Tibial nerve (tissue), 4 donors: ENCODE measurements around the gene C17orf78.

Experiments
- CTCF ChIP-seq, 5 experiments: fragments of 200-600 bp in 3 of 5; fragments of 450-650 bp in 2 of 5; sonication (generic) in 3 of 5; IDR thresholded peaks; one replicate each; pipeline ENCODE4 v1.5.1; 2016 to 2019; ENCODE audit warnings: antibody characterized with exemption in 5 of 5, mild to moderate bottlenecking in 3 of 5, moderate library complexity in 2 of 5
- EP300 ChIP-seq, 2 donors: sonication (generic); formaldehyde crosslinking; IDR thresholded peaks; one replicate each; pipeline ENCODE4 v1.6.1; 2017; ENCODE audit warnings: antibody characterized with exemption in 2 of 2, mild to moderate bottlenecking in 1 of 2
- POLR2A ChIP-seq, 2 donors: fragments of 450-650 bp; IDR thresholded peaks; one replicate each; pipeline ENCODE4 v1.6.1; 2017; ENCODE audit warnings: antibody characterized with exemption in 2 of 2, mild to moderate bottlenecking in 2 of 2, moderate library complexity in 2 of 2

GRCh38 chr17:37413875-37414519, 38.2 kb downstream of the C17orf78 start:
- TF ChIP-seq CTCF (IDR thresholded peaks at IDR 0.05) (no peak), POLR2A (IDR thresholded peaks at IDR 0.05) (no peak), EP300 (IDR thresholded peaks at IDR 0.05) (no peak)
